Measurements from ENCODE around the gene PITHD1. TPM values are rescaled to one million over a fixed set of nuclear protein-coding genes. Genes with fewer than 3 reads are reported as not detected.

The PITHD1 gene
- total and polyA plus RNA-seq, 10 of the 15 experiments (the other 5 are each of a cell fraction or from before 2014, with no cell fraction given): 23.7 to 82.2 (median 67.0) TPM

DNA sequence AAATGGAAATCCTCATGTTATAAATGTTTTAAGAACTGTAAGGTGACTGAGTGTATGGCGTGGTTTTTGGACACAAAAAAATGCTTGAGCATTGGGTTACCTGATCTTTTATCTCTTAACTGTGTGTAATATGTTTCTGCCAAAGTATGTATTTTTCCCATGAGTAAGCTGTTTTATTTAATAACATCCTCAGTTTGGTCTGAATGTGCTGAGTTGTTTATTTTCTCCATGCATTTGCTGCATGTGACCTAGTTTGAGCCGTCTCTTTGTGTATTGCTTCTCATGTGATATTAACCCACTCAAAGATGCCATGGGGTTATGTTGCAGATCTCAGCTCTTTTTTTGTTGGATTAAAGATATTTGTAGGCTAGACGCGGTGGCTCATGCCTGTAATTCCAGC, 6.6 kb downstream of the PITHD1 start (continued):
- no peak for TF ChIP-seq PKNOX1 (IDR thresholded peaks at IDR 0.05)
- no peak for TF ChIP-seq BMI1 (IDR thresholded peaks at IDR 0.05; ENCODE audit: borderline replicate concordance)
- TF ChIP-seq SMAD1 (IDR thresholded peaks at IDR 0.05; ENCODE audit: low read depth, partially characterized antibody): no peak
- TF ChIP-seq, protein P1, sequence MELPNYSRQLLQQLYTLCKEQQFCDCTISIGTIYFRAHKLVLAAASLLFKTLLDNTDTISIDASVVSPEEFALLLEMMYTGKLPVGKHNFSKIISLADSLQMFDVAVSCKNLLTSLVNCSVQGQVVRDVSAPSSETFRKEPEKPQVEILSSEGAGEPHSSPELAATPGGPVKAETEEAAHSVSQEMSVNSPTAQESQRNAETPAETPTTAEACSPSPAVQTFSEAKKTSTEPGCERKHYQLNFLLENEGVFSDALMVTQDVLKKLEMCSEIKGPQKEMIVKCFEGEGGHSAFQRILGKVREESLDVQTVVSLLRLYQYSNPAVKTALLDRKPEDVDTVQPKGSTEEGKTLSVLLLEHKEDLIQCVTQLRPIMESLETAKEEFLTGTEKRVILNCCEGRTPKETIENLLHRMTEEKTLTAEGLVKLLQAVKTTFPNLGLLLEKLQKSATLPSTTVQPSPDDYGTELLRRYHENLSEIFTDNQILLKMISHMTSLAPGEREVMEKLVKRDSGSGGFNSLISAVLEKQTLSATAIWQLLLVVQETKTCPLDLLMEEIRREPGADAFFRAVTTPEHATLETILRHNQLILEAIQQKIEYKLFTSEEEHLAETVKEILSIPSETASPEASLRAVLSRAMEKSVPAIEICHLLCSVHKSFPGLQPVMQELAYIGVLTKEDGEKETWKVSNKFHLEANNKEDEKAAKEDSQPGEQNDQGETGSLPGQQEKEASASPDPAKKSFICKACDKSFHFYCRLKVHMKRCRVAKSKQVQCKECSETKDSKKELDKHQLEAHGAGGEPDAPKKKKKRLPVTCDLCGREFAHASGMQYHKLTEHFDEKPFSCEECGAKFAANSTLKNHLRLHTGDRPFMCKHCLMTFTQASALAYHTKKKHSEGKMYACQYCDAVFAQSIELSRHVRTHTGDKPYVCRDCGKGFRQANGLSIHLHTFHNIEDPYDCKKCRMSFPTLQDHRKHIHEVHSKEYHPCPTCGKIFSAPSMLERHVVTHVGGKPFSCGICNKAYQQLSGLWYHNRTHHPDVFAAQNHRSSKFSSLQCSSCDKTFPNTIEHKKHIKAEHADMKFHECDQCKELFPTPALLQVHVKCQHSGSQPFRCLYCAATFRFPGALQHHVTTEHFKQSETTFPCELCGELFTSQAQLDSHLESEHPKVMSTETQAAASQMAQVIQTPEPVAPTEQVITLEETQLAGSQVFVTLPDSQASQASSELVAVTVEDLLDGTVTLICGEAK (IDR thresholded peaks at IDR 0.05; ENCODE audit: borderline replicate concordance): no peak
- TF ChIP-seq CBX3 (IDR thresholded peaks at IDR 0.05; ENCODE audit: borderline replicate concordance, low read depth): no peak
- no peak for TF ChIP-seq IRF3 (IDR thresholded peaks at IDR 0.05)
- TF ChIP-seq, protein P2, sequence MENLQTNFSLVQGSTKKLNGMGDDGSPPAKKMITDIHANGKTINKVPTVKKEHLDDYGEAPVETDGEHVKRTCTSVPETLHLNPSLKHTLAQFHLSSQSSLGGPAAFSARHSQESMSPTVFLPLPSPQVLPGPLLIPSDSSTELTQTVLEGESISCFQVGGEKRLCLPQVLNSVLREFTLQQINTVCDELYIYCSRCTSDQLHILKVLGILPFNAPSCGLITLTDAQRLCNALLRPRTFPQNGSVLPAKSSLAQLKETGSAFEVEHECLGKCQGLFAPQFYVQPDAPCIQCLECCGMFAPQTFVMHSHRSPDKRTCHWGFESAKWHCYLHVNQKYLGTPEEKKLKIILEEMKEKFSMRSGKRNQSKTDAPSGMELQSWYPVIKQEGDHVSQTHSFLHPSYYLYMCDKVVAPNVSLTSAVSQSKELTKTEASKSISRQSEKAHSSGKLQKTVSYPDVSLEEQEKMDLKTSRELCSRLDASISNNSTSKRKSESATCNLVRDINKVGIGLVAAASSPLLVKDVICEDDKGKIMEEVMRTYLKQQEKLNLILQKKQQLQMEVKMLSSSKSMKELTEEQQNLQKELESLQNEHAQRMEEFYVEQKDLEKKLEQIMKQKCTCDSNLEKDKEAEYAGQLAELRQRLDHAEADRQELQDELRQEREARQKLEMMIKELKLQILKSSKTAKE (IDR thresholded peaks at IDR 0.05; ENCODE audit: low read depth, poor library complexity, severe bottlenecking): no peak

All from GM12878 (cell line).